ENCODE results near the gene BIN2. TPM values are rescaled to one million over a fixed set of nuclear protein-coding genes. Genes with fewer than 3 reads are reported as not detected.
"Not testable (repeated sequence)": the region's sequence is repeated elsewhere in the genome, so short reads cannot be mapped to it uniquely, and the experiment has no call there.

BIN2 gene
- polyA plus RNA-seq, 2 of the 4 experiments (the other 2 are of a cell fraction), result 0.08 to 0.57 TPM

- FAIRE-seq, POLR2A ChIA-PET: not testable (repeated sequence)
Observed at GRCh38 chr12:51291603-51292513, 32.1 kb downstream of the BIN2 start.

GRCh38 chr12:51285843-51286242, 38.1 kb downstream of the BIN2 start:
- DNase-seq (ENCODE audit: low read depth in 1 of 2, low spot score in 1 of 2) (no peak), FAIRE-seq (no peak), ATAC-seq (no peak)
- TF ChIP-seq ZFP36 (IDR thresholded peaks at IDR 0.05; ENCODE audit: borderline replicate concordance, partially characterized antibody), result no peak
- TF ChIP-seq NPAS2 (CRISPR knock-in tag; IDR thresholded peaks at IDR 0.05; ENCODE audit: borderline replicate concordance), result no peak
- no peak for TF ChIP-seq HES2 (IDR thresholded peaks at IDR 0.05)
- no peak for TF ChIP-seq USF2 (IDR thresholded peaks at IDR 0.05)
- no peak for TF ChIP-seq POLR2AphosphoS2 (conservative IDR thresholded peaks at IDR 0.05; ENCODE audit: low read length)
- no peak for TF ChIP-seq FOSB (CRISPR knock-in tag; IDR thresholded peaks at IDR 0.05)
- no peak for TF ChIP-seq CBX8 (IDR thresholded peaks at IDR 0.05)
- TF ChIP-seq FOXS1 (CRISPR knock-in tag; IDR thresholded peaks at IDR 0.05), result no peak
- no peak for TF ChIP-seq KDM1A (IDR thresholded peaks at IDR 0.05; ENCODE audit: low read depth)
- TF ChIP-seq HMGXB4 (CRISPR knock-in tag; IDR thresholded peaks at IDR 0.05; ENCODE audit: borderline replicate concordance), result no peak
- no peak for TF ChIP-seq MAZ (IDR thresholded peaks at IDR 0.05; ENCODE audit: borderline replicate concordance, low read depth, low read length)
- TF ChIP-seq ELK1 (IDR thresholded peaks at IDR 0.05; ENCODE audit: low read depth, low read length), result no peak
- TF ChIP-seq ZSCAN20 (CRISPR knock-in tag; IDR thresholded peaks at IDR 0.05), result no peak
- no peak for TF ChIP-seq CBX2 (IDR thresholded peaks at IDR 0.05; ENCODE audit: borderline replicate concordance, low read depth)
- TF ChIP-seq GATA3 (IDR thresholded peaks at IDR 0.05; ENCODE audit: borderline replicate concordance), result no peak
- TF ChIP-seq RNF2 (IDR thresholded peaks at IDR 0.05; ENCODE audit: borderline replicate concordance, low read depth), result no peak
- TF ChIP-seq RAD21 (conservative IDR thresholded peaks at IDR 0.05 in 1 of 2, IDR thresholded peaks at IDR 0.05 in 1 of 2), result no peak
- CTCF ChIA-PET, result interaction anchor here (1.2 to 1.6 kb wide), 3 partner anchors 15 to 56 kb away, joined by 3 to 9 read pairs (median 3); partner anchors contain the start of gene SMAGP
- POLR2A ChIA-PET, result no interaction called here
- peaks cover 11% of the 10 kb centered on the region; the same call in 2 of the 3 replicates for H3K4me1 ChIP-seq
- no peak overlapping the region for H3K27ac ChIP-seq
- 89% methylated on average over 1 of the region's 1 CpG for WGBS (ENCODE audit: missing lambda C conversion rate)
- H3K4me2 ChIP-seq, result no peak overlapping the region
- H3K4me3 ChIP-seq, result no peak overlapping the region
- H3K9me3 ChIP-seq, result no peaks in the 10 kb centered on the region

More at GRCh38 chr12:51291603-51292513, 32.1 kb downstream of the BIN2 start:
- not testable (repeated sequence) for H3K27ac ChIP-seq, H3K9me3 ChIP-seq, H3K4me3 ChIP-seq, H3K4me1 ChIP-seq
- CTCF ChIA-PET, result interaction anchor here (0.9 to 2.1 kb wide), 8 partner anchors 9 to 49 kb away, joined by 3 to 6 read pairs (median 4); no protein-coding TSS in a partner anchor
- WGBS (ENCODE audit: missing lambda C conversion rate), result 70% methylated on average over 9 of the region's 9 CpGs
- ATAC-seq, result peak in 1 of 2 experiments; percentile 99; a peak in 3 of 6 replicates
- peak in 1 of 2 experiments; percentile 58 for DNase-seq (ENCODE audit: low read depth in 1 of 2, low spot score in 1 of 2)
- 0 out of 3 replicates have a peak overlapping the region, but pooled peaks have one; percentile 8 for H3K4me2 ChIP-seq
- peak in 1 of 2 experiments; percentile 39; a peak in 2 of 5 replicates for TF ChIP-seq RAD21 (conservative IDR thresholded peaks at IDR 0.05 in 1 of 2, IDR thresholded peaks at IDR 0.05 in 1 of 2)
- 0 out of 3 replicates have a peak, but pooled peaks have one; percentile 8 for TF ChIP-seq CTCF (IDR thresholded peaks at IDR 0.05)
